ENCODE measurements around the gene PKP2.
A peak's percentile ranks its signal among the peaks of the same experiment; 100 is the strongest.

PKP2 gene

DNA sequence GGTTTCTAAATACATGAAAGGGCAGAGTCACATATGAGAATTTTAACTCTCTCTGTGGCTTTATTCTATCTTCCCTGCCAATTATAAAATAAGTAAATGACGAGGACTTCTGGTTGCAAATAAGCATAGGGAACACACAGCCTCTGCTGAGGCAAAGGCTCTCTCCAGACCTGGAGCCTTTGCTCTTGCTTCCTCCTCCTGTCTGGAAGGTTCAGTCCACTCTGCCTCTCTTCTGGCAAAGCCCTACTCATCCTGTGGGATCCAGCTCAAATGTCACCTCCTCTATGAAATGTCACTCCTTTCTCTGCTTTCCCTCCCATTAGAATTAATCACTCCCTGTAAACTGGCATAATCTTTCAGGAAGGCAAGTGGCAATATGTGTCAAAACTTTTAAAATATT is 41.9 kb downstream of the PKP2 start:
- TF ChIP-seq, protein P1, sequence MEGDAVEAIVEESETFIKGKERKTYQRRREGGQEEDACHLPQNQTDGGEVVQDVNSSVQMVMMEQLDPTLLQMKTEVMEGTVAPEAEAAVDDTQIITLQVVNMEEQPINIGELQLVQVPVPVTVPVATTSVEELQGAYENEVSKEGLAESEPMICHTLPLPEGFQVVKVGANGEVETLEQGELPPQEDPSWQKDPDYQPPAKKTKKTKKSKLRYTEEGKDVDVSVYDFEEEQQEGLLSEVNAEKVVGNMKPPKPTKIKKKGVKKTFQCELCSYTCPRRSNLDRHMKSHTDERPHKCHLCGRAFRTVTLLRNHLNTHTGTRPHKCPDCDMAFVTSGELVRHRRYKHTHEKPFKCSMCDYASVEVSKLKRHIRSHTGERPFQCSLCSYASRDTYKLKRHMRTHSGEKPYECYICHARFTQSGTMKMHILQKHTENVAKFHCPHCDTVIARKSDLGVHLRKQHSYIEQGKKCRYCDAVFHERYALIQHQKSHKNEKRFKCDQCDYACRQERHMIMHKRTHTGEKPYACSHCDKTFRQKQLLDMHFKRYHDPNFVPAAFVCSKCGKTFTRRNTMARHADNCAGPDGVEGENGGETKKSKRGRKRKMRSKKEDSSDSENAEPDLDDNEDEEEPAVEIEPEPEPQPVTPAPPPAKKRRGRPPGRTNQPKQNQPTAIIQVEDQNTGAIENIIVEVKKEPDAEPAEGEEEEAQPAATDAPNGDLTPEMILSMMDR (IDR thresholded peaks at IDR 0.05; ENCODE audit: low read depth, low read length), result no peak
- DNase-seq (ENCODE audit: low read depth, low spot score), result no peak
- in situ Hi-C loops (cut with HindIII; ENCODE audit: low sequenced_read_pairs), result no loop called here
- no peak overlapping the region for H3K4me3 ChIP-seq (ENCODE audit: low read depth, low read length)

DNA sequence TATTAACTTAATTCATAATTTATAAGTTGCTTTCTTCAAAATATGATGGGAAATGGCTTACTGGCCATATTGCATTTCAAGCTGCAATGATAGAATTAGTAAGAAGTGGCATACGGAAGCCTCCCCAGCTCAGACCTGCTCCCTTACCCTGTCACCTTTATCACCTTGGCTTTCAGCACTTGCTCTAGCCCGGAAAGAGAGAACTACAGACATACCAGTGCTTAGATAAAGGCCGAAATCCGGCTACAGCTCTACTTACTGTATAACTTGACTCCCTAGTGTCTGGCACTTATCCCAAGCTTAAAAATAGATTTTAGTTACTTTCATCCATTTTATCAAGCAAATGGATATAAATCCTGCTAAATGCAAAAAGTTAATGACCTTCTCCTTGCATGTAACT is 42.5 kb downstream of the PKP2 start:
- no peak overlapping the region for H3K4me3 ChIP-seq (ENCODE audit: low read depth, low read length)
- in situ Hi-C loops (cut with HindIII; ENCODE audit: low sequenced_read_pairs), result no loop called here
- TF ChIP-seq, protein P1 (IDR thresholded peaks at IDR 0.05; ENCODE audit: low read depth, low read length), result no peak
- no peak for DNase-seq (ENCODE audit: low read depth, low spot score)

DNA sequence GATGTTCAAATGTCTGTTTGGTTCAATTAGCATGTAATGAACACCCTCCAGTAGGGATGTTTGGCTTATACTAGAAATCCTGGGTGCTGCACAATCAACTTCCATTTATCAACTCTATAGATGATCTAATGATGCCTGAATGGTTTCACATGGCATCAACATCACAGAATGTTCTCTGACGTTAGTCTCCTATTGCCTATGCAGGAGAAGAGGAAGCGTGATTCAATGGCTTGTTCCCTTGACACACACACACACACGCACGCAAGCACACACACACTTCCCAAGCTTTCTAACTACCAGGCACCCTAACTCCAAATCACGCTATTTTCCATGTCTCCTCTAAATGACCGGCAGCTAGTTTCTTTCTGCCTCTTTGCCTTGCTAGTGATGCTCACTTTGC is 49.3 kb downstream of the PKP2 start:
- in situ Hi-C loops (cut with HindIII; ENCODE audit: low sequenced_read_pairs), result no loop called here
- no peak overlapping the region for H3K4me3 ChIP-seq (ENCODE audit: low read depth, low read length)
- DNase-seq (ENCODE audit: low read depth, low spot score), result no peak
- TF ChIP-seq, protein P1 (IDR thresholded peaks at IDR 0.05; ENCODE audit: low read depth, low read length), result no peak

DNA sequence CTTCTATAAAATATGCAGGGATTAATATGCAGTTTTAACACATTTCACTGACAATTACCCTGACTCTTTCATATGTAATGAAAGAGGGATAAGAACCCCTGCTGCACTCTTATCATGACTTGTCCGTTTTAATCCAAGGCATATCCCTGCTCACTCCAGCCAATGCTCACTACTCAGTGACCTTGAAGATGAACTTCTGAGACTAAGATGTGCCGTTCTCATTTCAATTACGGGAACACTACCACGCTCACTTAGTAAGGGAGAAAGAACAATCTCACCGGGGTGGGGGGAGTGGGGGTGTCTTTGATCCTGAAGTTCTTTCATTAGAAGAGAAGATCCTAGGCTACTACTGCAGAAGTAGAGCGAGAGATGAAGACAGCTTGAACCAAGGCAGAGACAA is 50.5 kb downstream of the PKP2 start:
- in situ Hi-C loops (cut with HindIII; ENCODE audit: low sequenced_read_pairs), result no loop called here
- TF ChIP-seq, protein P1 (IDR thresholded peaks at IDR 0.05; ENCODE audit: low read depth, low read length), result no peak
- H3K4me3 ChIP-seq (ENCODE audit: low read depth, low read length), result no peak overlapping the region
- DNase-seq (ENCODE audit: low read depth, low spot score), result no peak

DNA sequence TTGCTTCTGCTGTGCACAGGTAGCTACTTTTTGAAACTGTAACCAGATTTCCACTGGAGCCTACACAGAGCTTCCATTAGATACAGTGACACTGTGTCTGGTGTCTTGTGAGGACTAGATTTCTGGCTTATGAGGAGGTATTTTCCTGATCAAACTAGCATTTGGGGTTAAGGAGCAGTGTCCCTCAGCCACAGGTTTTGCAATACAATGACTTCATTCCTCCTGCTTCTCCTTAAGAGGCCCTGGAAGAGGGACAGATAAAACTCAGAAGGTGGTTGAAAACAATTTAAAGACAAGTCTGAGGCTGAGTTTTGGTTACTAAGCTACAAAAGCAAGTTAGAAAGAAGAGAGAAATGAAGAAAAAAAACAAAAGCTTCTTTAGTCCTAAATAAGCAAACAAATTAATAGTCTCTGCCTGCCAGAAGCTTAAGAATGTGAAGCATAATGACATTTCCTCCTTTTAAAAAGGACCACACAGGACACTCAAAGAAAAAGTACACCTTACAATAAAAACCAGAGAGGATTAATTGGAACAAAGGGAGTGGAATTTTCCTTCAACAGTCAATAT is 53.0 kb downstream of the PKP2 start:
- TF ChIP-seq, protein P1 (IDR thresholded peaks at IDR 0.05; ENCODE audit: low read depth, low read length), result no peak
- in situ Hi-C loops (cut with HindIII; ENCODE audit: low sequenced_read_pairs), result no loop called here
- no peak overlapping the region for H3K4me3 ChIP-seq (ENCODE audit: low read depth, low read length)
- DNase-seq (ENCODE audit: low read depth, low spot score), result peak; percentile 19

DNA sequence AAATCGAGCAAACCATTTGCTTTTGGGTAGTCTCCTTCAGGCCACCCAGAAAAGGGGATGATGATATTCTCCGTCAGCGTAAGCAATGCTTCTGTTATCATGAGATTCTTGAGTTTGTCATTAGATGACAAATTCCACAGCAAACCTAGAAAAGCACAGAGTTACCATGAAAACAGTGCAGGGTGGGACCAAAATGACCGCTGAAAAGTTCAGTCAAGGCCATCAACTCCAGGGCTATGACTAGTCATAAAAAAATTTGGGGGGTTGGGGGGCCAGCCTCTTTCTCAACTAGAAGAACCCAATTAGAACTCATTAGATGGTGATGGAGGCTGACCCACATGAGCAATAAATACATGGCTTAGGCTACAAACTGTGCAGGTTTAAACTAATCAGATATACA is 55.5 kb downstream of the PKP2 start:
- no peak overlapping the region for H3K4me3 ChIP-seq (ENCODE audit: low read depth, low read length)
- no peak for DNase-seq (ENCODE audit: low read depth, low spot score)
- TF ChIP-seq, protein P1 (IDR thresholded peaks at IDR 0.05; ENCODE audit: low read depth, low read length), result no peak
- in situ Hi-C loops (cut with HindIII; ENCODE audit: low sequenced_read_pairs), result no loop called here

DNA sequence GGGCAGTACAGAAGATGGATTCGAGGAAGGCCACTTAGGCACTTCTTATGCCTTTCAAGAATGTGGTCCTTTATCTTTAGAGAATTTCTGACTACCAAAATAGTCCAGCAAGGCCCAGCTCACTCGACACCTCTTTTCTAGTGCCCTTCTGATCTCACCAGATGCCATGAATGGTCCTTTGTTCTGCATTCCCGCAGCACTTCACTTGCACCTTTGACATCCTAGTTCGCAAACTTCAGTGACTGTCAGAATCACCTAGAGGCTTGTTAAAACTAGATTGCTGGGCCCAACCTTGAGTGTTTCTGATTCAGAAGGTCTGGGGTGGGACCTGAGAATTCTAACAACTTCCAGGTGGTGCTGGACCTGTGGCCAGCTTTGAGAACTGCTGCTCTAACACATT is 56.7 kb downstream of the PKP2 start:
- in situ Hi-C loops (cut with HindIII; ENCODE audit: low sequenced_read_pairs), result no loop called here
- no peak for DNase-seq (ENCODE audit: low read depth, low spot score)
- no peak overlapping the region for H3K4me3 ChIP-seq (ENCODE audit: low read depth, low read length)
- TF ChIP-seq, protein P1 (IDR thresholded peaks at IDR 0.05; ENCODE audit: low read depth, low read length), result no peak

All from astrocyte of the spinal cord (primary cell).